Midbrain (tissue), 1 donor: ENCODE data around the gene ZSWIM5.
"Not testable (repeated sequence)": the region's sequence is repeated elsewhere in the genome, so short reads cannot be mapped to it uniquely, and the experiment has no call there.

Experiments
- DNase-seq: peaks from one replicate; lab custom pipeline; 2025; lab: John Stamatoyannopoulos, UW

ZSWIM5 gene

GRCh38 chr1:45094371-45094770 is 112.0 kb downstream of the ZSWIM5 start:
- DNase-seq, result not testable (repeated sequence)

GRCh38 chr1:45093334-45093733 is 113.1 kb downstream of the ZSWIM5 start:
- DNase-seq, result no peak

- no peak for DNase-seq
These were observed 116.7 kb downstream of the ZSWIM5 start for GRCh38 chr1:45089711-45090110.

- no peak for DNase-seq
These were observed 121.8 kb downstream of the ZSWIM5 start for GRCh38 chr1:45084562-45084961.

- no peak for DNase-seq
These were observed 126.9 kb downstream of the ZSWIM5 start for GRCh38 chr1:45079533-45079932.

- not testable (repeated sequence) for DNase-seq
These were observed 129.4 kb downstream of the ZSWIM5 start for GRCh38 chr1:45076959-45077358.

- DNase-seq, result no peak
These were observed 134.8 kb downstream of the ZSWIM5 start for GRCh38 chr1:45071567-45071966.

GRCh38 chr1:45067806-45068205 is 138.6 kb downstream of the ZSWIM5 start:
- no peak for DNase-seq

- DNase-seq, result no peak
These were observed 141.3 kb downstream of the ZSWIM5 start for GRCh38 chr1:45065083-45065482.

GRCh38 chr1:45062463-45062862 is 143.9 kb downstream of the ZSWIM5 start:
- not testable (repeated sequence) for DNase-seq

GRCh38 chr1:45059829-45060228 is 146.6 kb downstream of the ZSWIM5 start:
- no peak for DNase-seq

- DNase-seq, result no peak
These were observed 148.9 kb downstream of the ZSWIM5 start for GRCh38 chr1:45057542-45057941.

GRCh38 chr1:45051005-45051772 is 155.2 kb downstream of the ZSWIM5 start:
- no peak for DNase-seq

- no peak for DNase-seq
These were observed 159.4 kb downstream of the ZSWIM5 start for GRCh38 chr1:45047032-45047431.

- DNase-seq, result no peak
These were observed 161.5 kb downstream of the ZSWIM5 start for GRCh38 chr1:45044916-45045315.

GRCh38 chr1:45043094-45043493 is 163.3 kb downstream of the ZSWIM5 start:
- DNase-seq, result no peak

GRCh38 chr1:45040297-45040696 is 166.1 kb downstream of the ZSWIM5 start:
- no peak for DNase-seq

GRCh38 chr1:45038661-45039364 is 167.6 kb downstream of the ZSWIM5 start:
- no peak for DNase-seq

- DNase-seq, result no peak
These were observed 168.2 kb downstream of the ZSWIM5 start for GRCh38 chr1:45038240-45038639.

- DNase-seq, result no peak
These were observed 168.9 kb downstream of the ZSWIM5 start for GRCh38 chr1:45037456-45037855.

- no peak for DNase-seq
These were observed 170.6 kb downstream of the ZSWIM5 start for GRCh38 chr1:45035631-45036301.

- no peak for DNase-seq
These were observed 173.0 kb downstream of the ZSWIM5 start for GRCh38 chr1:45033356-45033755.

- no peak for DNase-seq
These were observed 173.6 kb downstream of the ZSWIM5 start for GRCh38 chr1:45032837-45033236.
